Heart left ventricle (tissue), 13 donors: ENCODE results near the gene JUN.

Experiments used
- POLR2A ChIP-seq, 2 donors: fragments of 450-650 bp; IDR thresholded peaks; one replicate each; pipeline ENCODE4 v1.6.1; 2017; ENCODE audit warnings: antibody characterized with exemption in 2 of 2, mild to moderate bottlenecking in 2 of 2, moderate library complexity in 2 of 2
- TF ChIP-seq, protein P1 (sequence below), 12 donors: fragments of 200-600 bp; sonication (generic) in 4 of 12; IDR thresholded peaks; one replicate each; pipeline versions ENCODE4 v1.5.0 to v1.8.0; 2018 to 2022; ENCODE audit warnings: antibody characterized with exemption in 12 of 12, mild to moderate bottlenecking in 5 of 12
- donor health status: ischemic (EF 13 %, LVEDD 7.1; RV severe dilation, severe dysfunction).
- donor health status: DM: no; HTN: yes; CAD: no.
- donor health status: DM: no; HTN: no; CAD: no.
- donor health status: ischemic (EF 25% LVEDD 6.9; RV normal size, moderate dysfunction).
- donor health status: ischemic (EF 25% LVEDD 5.7; RV mildly dilated, moderate dysfunction).
- donor health status: ischemic (EF 35%, LVEDD 5.7; RV mildly dilated, moderate dysfunction).
- donor health status: nonischemic (EF 11% LVEDD 7.7; RV severe dilation, severe dysfunction).
- donor health status: DM: yes; HTN: yes; CAD: no.
- donor health status: PGD.
- donor health status: ischemic (EF 29% LVEDD 5.4; RV normal size, mild dysfunction).
- donor health status: nonischemic (EF 23%, LVEDD 6.1; RV moderate dilation, normal function).

DNA sequence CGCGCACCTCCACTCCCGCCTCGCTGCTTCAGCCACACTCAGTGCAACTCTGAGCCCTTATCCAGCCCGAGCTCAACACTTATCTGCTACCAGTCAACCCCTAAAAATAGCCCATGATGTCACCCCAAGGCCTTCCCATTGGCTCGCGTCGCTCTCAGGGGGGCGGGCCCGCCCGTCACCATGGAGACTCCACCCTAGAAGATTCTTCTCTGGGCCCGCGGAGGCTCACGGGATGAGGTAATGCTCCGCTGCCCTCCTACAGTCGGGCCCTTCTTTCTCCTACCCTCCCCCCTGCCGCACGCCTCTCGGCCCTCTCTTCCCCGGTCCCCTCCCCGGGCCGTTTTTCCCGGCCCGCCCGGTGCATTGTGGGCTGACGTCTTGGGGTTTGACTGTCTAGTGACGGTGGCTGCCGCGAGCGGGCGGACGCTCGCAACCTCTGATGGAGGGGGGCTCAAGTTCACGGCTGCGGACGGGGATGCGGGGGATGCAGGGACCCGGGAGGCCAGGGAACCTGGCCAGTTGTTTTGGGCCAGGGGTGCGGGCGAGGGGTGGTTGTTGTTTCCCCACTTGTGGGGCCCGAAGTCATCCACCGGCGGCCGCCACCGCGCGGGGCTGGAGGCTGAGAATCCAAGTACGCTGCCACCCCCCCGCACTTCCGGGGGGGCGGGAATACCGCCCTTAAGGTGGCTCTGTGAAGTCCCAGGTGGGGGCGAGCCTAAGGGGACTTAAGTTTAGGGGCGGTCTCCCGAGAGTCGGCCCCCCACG is at the start of gene JUN:
- peak; percentile 37 to 100 for TF ChIP-seq POLR2A (IDR thresholded peaks at IDR 0.05)
- TF ChIP-seq, protein P1, sequence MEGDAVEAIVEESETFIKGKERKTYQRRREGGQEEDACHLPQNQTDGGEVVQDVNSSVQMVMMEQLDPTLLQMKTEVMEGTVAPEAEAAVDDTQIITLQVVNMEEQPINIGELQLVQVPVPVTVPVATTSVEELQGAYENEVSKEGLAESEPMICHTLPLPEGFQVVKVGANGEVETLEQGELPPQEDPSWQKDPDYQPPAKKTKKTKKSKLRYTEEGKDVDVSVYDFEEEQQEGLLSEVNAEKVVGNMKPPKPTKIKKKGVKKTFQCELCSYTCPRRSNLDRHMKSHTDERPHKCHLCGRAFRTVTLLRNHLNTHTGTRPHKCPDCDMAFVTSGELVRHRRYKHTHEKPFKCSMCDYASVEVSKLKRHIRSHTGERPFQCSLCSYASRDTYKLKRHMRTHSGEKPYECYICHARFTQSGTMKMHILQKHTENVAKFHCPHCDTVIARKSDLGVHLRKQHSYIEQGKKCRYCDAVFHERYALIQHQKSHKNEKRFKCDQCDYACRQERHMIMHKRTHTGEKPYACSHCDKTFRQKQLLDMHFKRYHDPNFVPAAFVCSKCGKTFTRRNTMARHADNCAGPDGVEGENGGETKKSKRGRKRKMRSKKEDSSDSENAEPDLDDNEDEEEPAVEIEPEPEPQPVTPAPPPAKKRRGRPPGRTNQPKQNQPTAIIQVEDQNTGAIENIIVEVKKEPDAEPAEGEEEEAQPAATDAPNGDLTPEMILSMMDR (IDR thresholded peaks at IDR 0.05), result peak in 5 of 12 donors; percentile 8 to 45 (median 31)
